B cell (primary cell): Measurements from ENCODE around the gene THY1. TPM values are rescaled to one million over a fixed set of nuclear protein-coding genes. Genes with fewer than 3 reads are reported as not detected.
"Not testable (repeated sequence)": the region's sequence is repeated elsewhere in the genome, so short reads cannot be mapped to it uniquely, and the experiment has no call there.

ENCODE experiments used
- ATAC-seq: fragments of 200-7000 bp; cut with Tn5 transposase; one replicate; pipeline ENCODE4 v1.10.0; 2021; ENCODE audit warnings: low read depth, mild to moderate bottlenecking, moderate number of reproducible peaks, moderate library complexity
- CTCF ChIA-PET: fragments of 350-600 bp; sonication (Branson Sonifier 250); formaldehyde crosslinking; loops from one replicate; lab custom pipeline; 2021; ENCODE audit warnings: antibody characterized with exemption, inconsistent platforms; lab: Charles Lee
- POLR2A ChIA-PET: fragments of 350-600 bp; sonication (Branson Sonifier 250); formaldehyde crosslinking; loops from one replicate; lab custom pipeline; 2021; ENCODE audit warnings: antibody characterized with exemption; lab: Charles Lee
- DNase-seq: peaks from one replicate; pipeline ENCODE4 v3.0.0; 2013
- H2AFZ ChIP-seq: 2 replicates; pipeline ENCODE4 v1.6.1; 2012; ENCODE audit warnings: mild to moderate bottlenecking, low read depth, low read length; ENCODE audit not compliant: insufficient read depth, poor library complexity, severe bottlenecking
- H3K27ac ChIP-seq, 2 donors: 1 replicate in 1 of 2; 2 replicates in 1 of 2; pipeline ENCODE4 v1.5.1; 2012 to 2013; ENCODE audit warnings: low read length in 2 of 2, mild to moderate bottlenecking in 2 of 2, moderate library complexity in 1 of 2
- H3K27me3 ChIP-seq, 4 experiments: fragments of 200-600 bp in 1 of 4; sonication (generic) in 1 of 4; replicated peaks in 1 of 4; 1 replicate in 2 of 4; 2 replicates in 2 of 4; pipeline versions ENCODE4 v1.6.1 to v1.7.0; 2013 to 2016; ENCODE audit warnings: low read length in 3 of 4, mild to moderate bottlenecking in 2 of 4, mixed read lengths in 1 of 4, moderate library complexity in 1 of 4; ENCODE audit not compliant: insufficient read depth in 4 of 4, control insufficient read depth in 3 of 4; ENCODE audit errors: control extremely low read depth in 1 of 4
- H3K36me3 ChIP-seq, 2 experiments: replicated peaks in 1 of 2; 1 replicate in 1 of 2; 2 replicates in 1 of 2; pipeline versions ENCODE4 v1.6.1 to v1.7.1; 2013; ENCODE audit warnings: low read length in 1 of 2; ENCODE audit not compliant: insufficient read depth in 2 of 2, control insufficient read depth in 1 of 2; ENCODE audit errors: control extremely low read depth in 1 of 2, extremely low read depth in 1 of 2
- H3K4me1 ChIP-seq, 2 donors: fragments of 200-600 bp in 1 of 2; sonication (generic) in 1 of 2; 1 replicate in 1 of 2; 2 replicates in 1 of 2; pipeline versions ENCODE4 v1.5.1 to v1.6.1; 2013 to 2017; ENCODE audit warnings: low read length in 2 of 2; ENCODE audit not compliant: control insufficient read depth in 2 of 2, insufficient read depth in 2 of 2
- H3K4me2 ChIP-seq: replicated peaks from 2 replicates; pipeline ENCODE3; 2012; ENCODE audit warnings: mild to moderate bottlenecking, low read depth, low read length; ENCODE audit not compliant: poor library complexity, severe bottlenecking
- H3K4me3 ChIP-seq, 5 experiments: fragments of 200-600 bp in 1 of 5; sonication (generic) in 1 of 5; 1 replicate in 3 of 5; 2 replicates in 2 of 5; pipeline versions ENCODE4 v1.5.1 to v1.7.0; 2011 to 2016; ENCODE audit warnings: low read length in 4 of 5, mild to moderate bottlenecking in 4 of 5, low read depth in 2 of 5, control low read depth in 1 of 5, moderate library complexity in 1 of 5; ENCODE audit not compliant: insufficient read depth in 1 of 5; ENCODE audit errors: control extremely low read depth in 1 of 5, extremely low read depth in 1 of 5
- H3K79me2 ChIP-seq: fragments of 200-600 bp; sonication (generic); one replicate; pipeline ENCODE4 v1.6.0; 2016; ENCODE audit warnings: low read length; ENCODE audit not compliant: control insufficient read depth, insufficient read depth
- H3K9ac ChIP-seq: fragments of 200-600 bp; sonication (generic); 2 replicates; pipeline ENCODE4 v1.6.1; 2017; ENCODE audit warnings: mild to moderate bottlenecking, low read length, moderate library complexity
- H3K9me3 ChIP-seq, 3 donors: one replicate each; pipeline versions ENCODE4 v1.6.1 to v1.7.1; 2013; ENCODE audit warnings: low read length in 2 of 3; ENCODE audit not compliant: control insufficient read depth in 2 of 3, insufficient read depth in 1 of 3; ENCODE audit errors: control extremely low read depth in 1 of 3
- H4K20me1 ChIP-seq: 2 replicates; pipeline ENCODE4 v1.6.0; 2012; ENCODE audit warnings: mild to moderate bottlenecking, low read length; ENCODE audit not compliant: insufficient read depth, control insufficient read depth, poor library complexity, severe bottlenecking
- H3K27ac Mint-ChIP-seq: one replicate; pipeline ENCODE4 v1.8.0; 2021; ENCODE audit warnings: mixed read lengths
- H3K27me3 Mint-ChIP-seq: one replicate; pipeline ENCODE4 v1.8.0; 2021; ENCODE audit warnings: mixed read lengths
- H3K4me1 Mint-ChIP-seq: one replicate; pipeline ENCODE4 v1.8.0; 2021; ENCODE audit warnings: mixed read lengths
- H3K4me3 Mint-ChIP-seq: one replicate; pipeline ENCODE4 v1.8.0; 2021; ENCODE audit warnings: mixed read lengths
- H3K9me3 Mint-ChIP-seq: one replicate; pipeline ENCODE4 v1.8.0; 2022; ENCODE audit warnings: mixed read lengths; ENCODE audit not compliant: insufficient read depth
- CTCF ChIP-seq: fragments of 200-600 bp; IDR thresholded peaks from one replicate; pipeline ENCODE4 v1.8.0; 2022; ENCODE audit warnings: antibody characterized with exemption, mild to moderate bottlenecking
- EZH2 ChIP-seq: IDR thresholded peaks from 2 replicates; pipeline ENCODE4 v1.6.1; 2012; ENCODE audit warnings: borderline replicate concordance, low read depth, mild to moderate bottlenecking, moderate library complexity, low read length; ENCODE audit not compliant: insufficient read depth, poor library complexity, severe bottlenecking
- WGBS: methylation state at CpG from one replicate; pipeline ENCODE4 v1.1.5; 2013; ENCODE audit warnings: missing lambda C conversion rate; ENCODE audit not compliant: insufficient coverage; 5-methylcytosine and 5-hydroxymethylcytosine counted together
- intact Hi-C: fragments of 100-400 bp; cut with micrococcal nuclease; formaldehyde crosslinking; loops from one replicate; pipeline ENCODE4 v1.10.0; 2022
- polyA plus RNA-seq: library from polyadenylated mRNA; depleted of rRNA; stranded (reverse); fragments of >200 nt; gene quantifications from 2 replicates; pipeline ENCODE4 v1.2.3, GENCODE V29; 2012
- total RNA-seq, 2 donors: library from RNA; stranded (reverse); fragments of 120-200 nt in 1 of 2; gene quantifications; 1 replicate in 1 of 2; 2 replicates in 1 of 2; pipeline versions ENCODE4 v1.2.3 to v1.2.4, GENCODE V29; 2013 to 2022

The THY1 gene
- total and polyA plus RNA-seq, 2 donors (not counting 1 experiment from before 2014, with no cell fraction given): not detected

DNA sequence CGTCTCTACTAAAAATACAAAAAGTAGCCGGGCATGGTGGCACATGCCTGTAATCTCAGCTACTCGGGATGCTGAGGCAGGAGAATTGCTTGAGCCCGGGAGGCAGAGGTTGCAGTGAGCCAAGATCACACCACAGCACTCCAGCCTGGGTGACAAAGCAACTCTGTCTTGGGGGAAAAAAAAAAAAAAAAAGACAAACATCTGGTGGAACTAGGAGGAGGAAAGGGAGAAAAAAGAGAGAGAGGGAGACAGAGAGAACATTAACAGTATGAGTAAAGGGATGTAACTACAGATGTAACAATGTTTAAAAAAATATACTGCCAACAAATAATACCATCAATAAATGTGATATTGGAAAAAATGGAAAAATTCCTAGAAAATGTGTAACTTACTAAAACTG lies 32.3 kb upstream of the THY1 start:
- H3K4me2 ChIP-seq, H3K27ac Mint-ChIP-seq, H3K79me2 ChIP-seq, H3K9ac ChIP-seq, ATAC-seq, H2AFZ ChIP-seq, POLR2A ChIA-PET, CTCF ChIA-PET, H3K27me3 ChIP-seq, H3K9me3 ChIP-seq, intact Hi-C loops, H3K4me3 Mint-ChIP-seq, H3K9me3 Mint-ChIP-seq, H3K27ac ChIP-seq, H3K36me3 ChIP-seq, H4K20me1 ChIP-seq, H3K4me3 ChIP-seq, DNase-seq, H3K4me1 Mint-ChIP-seq, H3K4me1 ChIP-seq: not testable (repeated sequence)
- no CpG with 5 or more reads among the region's 4 CpGs for WGBS
- H3K27me3 Mint-ChIP-seq: peaks cover 51% of the 10 kb centered on the region

GRCh38 chr11:119453881-119454280 lies 30.9 kb upstream of the THY1 start:
- no peaks in the 10 kb centered on the region for H3K36me3 ChIP-seq
- H3K27me3 Mint-ChIP-seq: peaks cover 44% of the 10 kb centered on the region
- H3K79me2 ChIP-seq: no peaks in the 10 kb centered on the region
- H3K4me3 ChIP-seq: no peak overlapping the region
- no peaks in the 10 kb centered on the region for H3K9me3 ChIP-seq
- no peak overlapping the region for H3K4me2 ChIP-seq
- DNase-seq (no peak), ATAC-seq (no peak)
- WGBS: 83% methylated on average over 1 of the region's 1 CpG
- no peaks in the 10 kb centered on the region for H4K20me1 ChIP-seq
- no peaks in the 10 kb centered on the region for H3K4me1 ChIP-seq
- CTCF ChIA-PET: interaction anchor here (1.4 kb wide), 1 partner anchor 21 kb away, joined by 4 read pairs; no protein-coding TSS in a partner anchor
- no peak overlapping the region for H3K27ac ChIP-seq
- TF ChIP-seq CTCF: no peak
- TF ChIP-seq EZH2: no peak
- no peak overlapping the region for H2AFZ ChIP-seq
- no peak overlapping the region for H3K27ac Mint-ChIP-seq
- H3K9ac ChIP-seq: no peak overlapping the region
- H3K4me3 Mint-ChIP-seq: no peak overlapping the region
- H3K9me3 Mint-ChIP-seq: no peaks in the 10 kb centered on the region
- intact Hi-C loops: no loop called here
- peaks cover 0 to 4% (median 0%) of the 10 kb centered on the region in 4 experiments for H3K27me3 ChIP-seq
- H3K4me1 Mint-ChIP-seq: no peaks in the 10 kb centered on the region
- POLR2A ChIA-PET: no interaction called here
